OCI-LY1 (cell line): ENCODE measurements around the gene CDK18.
"Not testable (repeated sequence)": the region's sequence is repeated elsewhere in the genome, so short reads cannot be mapped to it uniquely, and the experiment has no call there.

Experiments
- H2AFZ ChIP-seq: fragments of 200-600 bp; sonication (generic), shearing (Covaris generic); 2 replicates; pipeline ENCODE4 v1.6.0; 2014; ENCODE audit warnings: antibody characterized with exemption, mild to moderate bottlenecking, low read length
- H3F3A ChIP-seq: fragments of 200-600 bp; sonication (generic), shearing (Covaris generic); 2 replicates; pipeline ENCODE4 v1.6.0; 2014; ENCODE audit warnings: mild to moderate bottlenecking, antibody characterized with exemption, low read length, moderate library complexity; ENCODE audit not compliant: insufficient read depth
- H3K27ac ChIP-seq: fragments of 200-600 bp; sonication (generic); 2 replicates; pipeline ENCODE4 v1.5.1; 2014; ENCODE audit warnings: low read length, mixed run types, mild to moderate bottlenecking, low read depth; ENCODE audit not compliant: poor library complexity, severe bottlenecking
- H3K27me3 ChIP-seq: fragments of 200-600 bp; sonication (generic); 2 replicates; pipeline ENCODE4 v1.6.0; 2014; ENCODE audit warnings: antibody characterized with exemption, mild to moderate bottlenecking, low read length, moderate library complexity; ENCODE audit not compliant: insufficient read depth
- H3K36me3 ChIP-seq: fragments of 200-600 bp; sonication (generic); 2 replicates; pipeline ENCODE4 v1.6.1; 2014; ENCODE audit warnings: mild to moderate bottlenecking, antibody characterized with exemption, low read length, moderate library complexity, mixed read lengths; ENCODE audit not compliant: insufficient read depth
- H3K4me1 ChIP-seq: fragments of 200-600 bp; sonication (generic); 2 replicates; pipeline ENCODE4 v1.5.1; 2014; ENCODE audit warnings: mild to moderate bottlenecking, low read length, moderate library complexity; ENCODE audit not compliant: insufficient read depth, severe bottlenecking
- H3K4me2 ChIP-seq: fragments of 200-600 bp; sonication (generic), shearing (Covaris generic); 2 replicates; pipeline ENCODE4 v1.6.1; 2014; ENCODE audit warnings: low read length
- H3K4me3 ChIP-seq: fragments of 200-600 bp; sonication (generic); 2 replicates; pipeline ENCODE4 v1.5.1; 2014; ENCODE audit warnings: low read length, low read depth, mild to moderate bottlenecking, mixed read lengths; ENCODE audit not compliant: poor library complexity, severe bottlenecking
- H3K79me2 ChIP-seq: fragments of 200-600 bp; shearing (Covaris generic); 2 replicates; pipeline ENCODE4 v1.6.1; 2016; ENCODE audit warnings: mixed run types, low read length, mixed read lengths; ENCODE audit not compliant: insufficient read depth
- H3K9ac ChIP-seq: fragments of 200-600 bp; sonication (generic), shearing (Covaris generic); 2 replicates; pipeline ENCODE4 v1.6.1; 2014; ENCODE audit warnings: mild to moderate bottlenecking, low read length, mixed read lengths
- H3K9me2 ChIP-seq: fragments of 200-600 bp; sonication (generic), shearing (Covaris generic); 2 replicates; pipeline ENCODE4 v1.6.1; 2014; ENCODE audit warnings: low read depth, mild to moderate bottlenecking, low read length, mixed read lengths
- H3K9me3 ChIP-seq: fragments of 200-600 bp; shearing (Covaris generic); 2 replicates; pipeline ENCODE4 v1.6.1; 2014; ENCODE audit warnings: low read length, mixed read lengths
- H4K20me1 ChIP-seq: fragments of 200-600 bp; sonication (generic), shearing (Covaris generic); 2 replicates; pipeline ENCODE4 v1.6.0; 2016; ENCODE audit warnings: mild to moderate bottlenecking, low read length; ENCODE audit not compliant: insufficient read depth
- EZH2 ChIP-seq: fragments of 200-600 bp; sonication (generic), shearing (Covaris generic); IDR thresholded peaks from 2 replicates; pipeline ENCODE4 v1.8.0; 2017; ENCODE audit warnings: borderline replicate concordance, mixed run types, mild to moderate bottlenecking, antibody characterized with exemption, low read length, moderate library complexity, mixed read lengths
- TF ChIP-seq, protein P1 (sequence below): fragments of 200-600 bp; sonication (generic), shearing (Covaris generic); IDR thresholded peaks from 2 replicates; pipeline ENCODE4 v1.5.1; 2017; ENCODE audit warnings: mild to moderate bottlenecking, antibody characterized with exemption, low read length, moderate library complexity, mixed read lengths

CDK18 gene

DNA sequence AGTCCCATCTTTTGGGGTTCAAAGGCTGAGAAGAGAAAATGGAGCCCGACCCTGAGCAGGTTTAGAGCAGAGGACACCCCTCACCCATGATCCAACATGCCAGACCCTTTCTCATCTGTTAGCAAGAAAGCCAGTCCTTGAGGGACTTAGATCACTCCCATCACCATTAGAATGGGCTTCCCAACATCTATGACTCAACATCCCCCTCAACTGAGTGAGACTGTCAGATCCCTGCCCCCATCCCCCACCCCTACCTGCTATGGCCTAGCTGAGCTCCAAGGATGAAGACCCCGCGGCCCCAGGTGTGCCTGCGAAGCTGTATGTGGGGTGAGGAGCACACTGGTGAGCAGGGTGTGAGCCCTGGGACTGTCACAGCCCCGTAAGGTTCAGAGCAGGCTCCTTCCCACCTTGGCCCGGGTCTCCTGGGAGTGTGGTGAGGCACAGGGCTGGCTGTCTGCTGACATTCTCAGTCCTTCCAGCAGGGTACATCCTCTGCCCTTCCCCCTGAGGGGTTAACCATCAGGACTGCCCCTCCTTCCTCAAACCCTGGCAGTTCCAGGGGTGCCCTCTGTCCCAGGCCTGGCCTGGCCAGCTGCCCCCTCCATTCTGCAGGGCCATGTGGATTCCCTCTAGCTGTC lies 27.2 kb upstream of the CDK18 start:
- H3K9me3 ChIP-seq = peaks cover 13% of the 10 kb centered on the region
- no peak overlapping the region for H2AFZ ChIP-seq
- peaks cover 15% of the 10 kb centered on the region; the same call in 1 of the 2 replicates for H3K27me3 ChIP-seq
- no peaks in the 10 kb centered on the region for H3K79me2 ChIP-seq
- no peak for TF ChIP-seq EZH2
- TF ChIP-seq, protein P1, sequence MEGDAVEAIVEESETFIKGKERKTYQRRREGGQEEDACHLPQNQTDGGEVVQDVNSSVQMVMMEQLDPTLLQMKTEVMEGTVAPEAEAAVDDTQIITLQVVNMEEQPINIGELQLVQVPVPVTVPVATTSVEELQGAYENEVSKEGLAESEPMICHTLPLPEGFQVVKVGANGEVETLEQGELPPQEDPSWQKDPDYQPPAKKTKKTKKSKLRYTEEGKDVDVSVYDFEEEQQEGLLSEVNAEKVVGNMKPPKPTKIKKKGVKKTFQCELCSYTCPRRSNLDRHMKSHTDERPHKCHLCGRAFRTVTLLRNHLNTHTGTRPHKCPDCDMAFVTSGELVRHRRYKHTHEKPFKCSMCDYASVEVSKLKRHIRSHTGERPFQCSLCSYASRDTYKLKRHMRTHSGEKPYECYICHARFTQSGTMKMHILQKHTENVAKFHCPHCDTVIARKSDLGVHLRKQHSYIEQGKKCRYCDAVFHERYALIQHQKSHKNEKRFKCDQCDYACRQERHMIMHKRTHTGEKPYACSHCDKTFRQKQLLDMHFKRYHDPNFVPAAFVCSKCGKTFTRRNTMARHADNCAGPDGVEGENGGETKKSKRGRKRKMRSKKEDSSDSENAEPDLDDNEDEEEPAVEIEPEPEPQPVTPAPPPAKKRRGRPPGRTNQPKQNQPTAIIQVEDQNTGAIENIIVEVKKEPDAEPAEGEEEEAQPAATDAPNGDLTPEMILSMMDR = no peak
- H3K4me1 ChIP-seq = no peaks in the 10 kb centered on the region
- no peak overlapping the region for H3K9ac ChIP-seq
- no peaks in the 10 kb centered on the region for H3K9me2 ChIP-seq
- no peaks in the 10 kb centered on the region for H4K20me1 ChIP-seq
- H3K27ac ChIP-seq = no peak overlapping the region
- peaks cover 3% of the 10 kb centered on the region; the same call in 1 of the 2 replicates for H3K36me3 ChIP-seq
- H3F3A ChIP-seq = no peaks in the 10 kb centered on the region
- no peak overlapping the region for H3K4me2 ChIP-seq
- no peak overlapping the region for H3K4me3 ChIP-seq

DNA sequence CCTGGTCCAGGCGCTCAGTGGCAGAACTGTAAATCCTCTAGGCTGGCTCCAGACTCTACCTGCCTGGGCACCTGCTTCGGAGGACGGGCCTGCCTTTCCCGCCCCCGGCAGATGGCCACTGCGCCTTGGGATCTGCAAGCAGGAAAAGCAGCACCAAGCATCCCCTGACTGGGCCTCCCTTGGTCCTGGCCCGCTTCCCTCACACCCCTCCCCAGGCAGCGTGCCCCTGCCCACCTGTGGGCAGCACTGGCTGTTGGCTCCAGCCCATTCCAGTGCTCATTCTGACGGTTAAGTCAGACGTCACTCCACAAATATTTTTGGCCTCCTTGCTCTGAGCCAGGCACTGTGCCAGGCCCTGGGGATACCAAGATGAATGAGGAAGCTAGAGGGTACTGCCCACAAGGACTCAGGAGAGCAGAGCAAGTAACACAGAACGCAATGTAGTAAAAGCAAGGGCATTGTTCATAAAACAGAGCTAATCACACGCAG lies 26.7 kb upstream of the CDK18 start:
- no peak overlapping the region for H3K27ac ChIP-seq
- no peaks in the 10 kb centered on the region for H4K20me1 ChIP-seq
- TF ChIP-seq, protein P1 = no peak
- no peak for TF ChIP-seq EZH2
- no peak overlapping the region for H3K9ac ChIP-seq
- no peaks in the 10 kb centered on the region for H3K4me1 ChIP-seq
- no peak overlapping the region for H3K4me2 ChIP-seq
- peaks cover 13% of the 10 kb centered on the region for H3K9me3 ChIP-seq
- no peak overlapping the region for H2AFZ ChIP-seq
- no peaks in the 10 kb centered on the region for H3K79me2 ChIP-seq
- H3K36me3 ChIP-seq = peaks cover 3% of the 10 kb centered on the region; the same call in 1 of the 2 replicates
- H3K27me3 ChIP-seq = peaks cover 15% of the 10 kb centered on the region; the same call in 1 of the 2 replicates
- no peaks in the 10 kb centered on the region for H3F3A ChIP-seq
- no peaks in the 10 kb centered on the region for H3K9me2 ChIP-seq
- no peak overlapping the region for H3K4me3 ChIP-seq

DNA sequence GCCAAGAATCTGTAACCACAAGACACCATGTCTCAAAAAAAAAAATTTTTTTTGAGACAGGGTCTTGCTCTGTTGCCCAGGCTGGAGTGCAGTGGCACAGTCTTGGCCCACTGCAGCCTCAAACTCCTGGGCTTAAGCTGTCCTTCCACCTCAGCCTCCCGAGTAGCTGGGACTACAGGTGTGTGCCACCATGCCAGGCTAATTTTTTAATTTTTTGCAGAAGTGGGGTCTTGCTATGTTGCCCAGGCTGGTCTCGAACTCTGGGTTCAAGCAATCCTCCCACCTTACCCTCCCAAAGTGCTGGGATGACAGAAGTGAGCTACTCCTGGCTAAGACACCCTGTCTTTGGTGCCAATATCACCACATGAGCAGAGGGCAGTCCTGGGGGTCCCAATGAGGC lies 25.5 kb upstream of the CDK18 start:
- not testable (repeated sequence) for H3K9me2 ChIP-seq, H3F3A ChIP-seq, H3K4me2 ChIP-seq, H3K4me1 ChIP-seq, H3K9ac ChIP-seq, H3K27ac ChIP-seq, H3K79me2 ChIP-seq, H2AFZ ChIP-seq, H3K36me3 ChIP-seq, H4K20me1 ChIP-seq, H3K4me3 ChIP-seq
- Histone ChIP-seq H3K27me3 (peaks cover 15% of the 10 kb centered on the region; the same call in 1 of the 2 replicates), H3K9me3 (peaks cover 13% of the 10 kb centered on the region)
